GF-D8 (cell line): ENCODE data around the gene ETF1.
"Not testable (repeated sequence)": the region's sequence is repeated elsewhere in the genome, so short reads cannot be mapped to it uniquely, and the experiment has no call there.

Experiments used
- DNase-seq: peaks from one replicate; lab custom pipeline; 2025; lab: John Stamatoyannopoulos, UW

The ETF1 gene

DNA sequence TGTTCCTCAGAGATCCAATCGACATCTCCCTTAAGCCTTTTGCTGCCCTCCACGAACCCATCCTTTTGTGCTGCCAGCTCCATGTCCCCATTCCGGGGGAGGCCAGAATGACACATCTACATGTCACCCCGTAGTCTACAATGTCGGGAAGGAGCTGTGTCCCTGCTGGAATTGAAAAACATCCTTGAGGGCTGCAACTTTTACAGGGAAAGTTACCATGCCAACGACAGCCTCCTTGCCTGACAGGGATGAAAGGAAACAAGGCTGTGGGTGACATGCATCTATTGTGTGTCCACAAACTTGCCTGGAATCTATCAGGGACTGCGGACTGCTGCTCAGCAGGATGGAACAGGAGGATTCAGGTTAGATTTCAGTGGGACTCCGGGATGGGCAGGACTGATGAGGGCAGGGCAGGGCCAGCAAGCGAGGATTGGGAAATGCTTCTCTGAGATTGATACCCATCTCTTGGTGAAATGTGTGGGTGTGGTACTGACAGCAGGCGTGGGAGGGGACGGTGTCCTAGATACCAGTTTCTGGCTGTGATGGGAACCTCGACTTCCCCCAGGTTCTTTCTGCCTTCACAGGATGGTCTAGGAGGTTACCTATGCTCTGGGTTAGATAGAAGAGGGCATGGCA lies 52.3 kb downstream of the ETF1 start:
- DNase-seq: no peak

DNA sequence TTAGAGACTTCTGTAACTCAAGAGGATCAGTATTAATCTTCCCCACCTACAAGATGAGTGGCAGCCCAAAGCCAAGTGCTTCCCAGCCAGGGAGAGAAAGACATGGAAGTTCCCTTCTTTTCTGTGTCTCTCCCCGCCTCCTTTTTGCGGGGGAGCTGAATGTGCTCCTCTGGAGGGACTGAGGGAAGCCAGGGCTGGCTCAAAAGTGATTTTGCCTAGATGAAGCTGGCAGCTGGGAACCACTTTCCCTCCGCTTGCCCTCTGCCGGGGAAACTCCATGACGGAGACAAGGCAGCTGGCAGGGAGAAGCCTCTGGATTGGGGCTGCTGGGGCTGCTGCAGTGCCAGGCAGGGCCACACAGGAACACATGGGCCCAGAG lies 53.4 kb downstream of the ETF1 start:
- no peak for DNase-seq

DNA sequence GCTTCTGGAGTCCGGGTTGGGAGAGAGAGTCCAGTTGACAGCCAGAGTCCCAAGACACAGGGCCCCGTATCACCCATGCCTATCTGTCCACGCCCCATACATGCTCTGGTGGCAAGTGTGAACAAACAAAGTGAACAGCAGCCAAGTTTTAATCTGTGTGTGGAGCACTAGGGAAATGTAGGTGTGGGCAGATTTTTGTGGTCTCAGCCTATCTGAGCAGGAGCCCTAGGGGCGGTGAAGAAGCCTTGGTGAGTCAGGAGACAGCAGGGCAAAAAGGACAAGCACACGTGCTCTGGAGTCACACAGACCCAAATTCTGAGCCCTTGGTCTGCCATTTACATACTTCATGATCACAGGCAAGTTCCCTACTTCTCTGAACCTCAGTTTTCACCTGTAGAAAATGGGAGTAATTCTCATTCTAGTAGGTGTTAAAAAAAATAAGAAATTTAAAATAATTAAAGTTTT lies 54.5 kb downstream of the ETF1 start:
- no peak for DNase-seq

DNA sequence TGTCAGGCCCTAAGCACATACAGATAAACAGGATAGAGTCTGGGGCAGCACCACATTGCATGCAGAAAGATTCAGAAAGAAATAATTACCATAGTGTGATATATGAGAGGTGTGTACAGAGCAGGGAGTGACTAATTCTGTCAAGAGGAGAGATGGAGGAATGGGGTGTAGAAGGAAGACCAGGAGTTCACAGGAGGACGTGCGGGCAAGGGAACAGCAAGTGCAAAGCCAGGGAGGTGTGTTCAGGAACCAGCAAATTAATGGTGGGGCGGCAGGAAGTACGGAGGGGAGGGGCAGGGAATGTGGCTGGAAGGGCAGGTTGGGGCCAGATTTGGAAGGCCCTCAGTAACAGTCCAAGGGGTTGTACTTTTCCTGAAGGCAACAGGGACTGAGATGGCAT lies 60.4 kb downstream of the ETF1 start:
- DNase-seq: no peak

DNA sequence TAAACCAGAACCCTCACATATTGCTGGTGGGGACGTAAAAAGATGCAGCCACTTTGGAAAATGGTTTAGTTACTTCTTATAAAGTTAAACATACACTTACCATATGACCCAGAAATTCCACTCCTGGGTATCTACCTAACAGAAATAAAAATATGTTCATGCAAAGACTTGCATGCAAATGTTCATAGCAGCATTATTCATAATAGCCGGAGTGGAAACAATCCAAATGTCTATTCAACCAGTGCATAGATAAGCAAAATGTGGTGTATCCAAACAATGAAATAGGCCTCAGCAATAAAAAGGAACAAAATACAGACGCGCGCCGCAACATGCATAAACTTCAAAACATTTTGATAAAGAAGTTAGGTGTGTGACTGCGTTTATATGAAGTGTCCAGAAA lies 66.1 kb downstream of the ETF1 start:
- no peak for DNase-seq

DNA sequence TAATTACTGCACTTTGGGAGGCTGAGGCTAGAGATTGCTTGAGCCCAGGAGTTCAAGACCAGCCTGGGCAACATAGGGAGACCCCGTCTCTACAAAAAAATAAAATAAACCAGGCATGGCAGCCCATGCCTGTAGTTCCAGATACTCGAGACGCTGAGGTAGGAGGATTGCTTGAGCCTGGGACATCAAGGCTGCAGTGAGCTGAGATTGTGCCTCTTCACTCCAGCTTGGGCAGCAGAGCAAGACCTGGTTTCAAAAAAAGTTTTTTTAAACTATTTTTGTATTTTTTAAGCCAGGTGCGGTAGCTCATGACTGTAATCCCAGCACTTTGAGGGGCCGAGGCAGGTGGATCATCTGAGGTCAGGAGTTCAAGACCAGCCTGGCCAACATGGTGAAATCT lies 69.9 kb downstream of the ETF1 start:
- DNase-seq: not testable (repeated sequence)

DNA sequence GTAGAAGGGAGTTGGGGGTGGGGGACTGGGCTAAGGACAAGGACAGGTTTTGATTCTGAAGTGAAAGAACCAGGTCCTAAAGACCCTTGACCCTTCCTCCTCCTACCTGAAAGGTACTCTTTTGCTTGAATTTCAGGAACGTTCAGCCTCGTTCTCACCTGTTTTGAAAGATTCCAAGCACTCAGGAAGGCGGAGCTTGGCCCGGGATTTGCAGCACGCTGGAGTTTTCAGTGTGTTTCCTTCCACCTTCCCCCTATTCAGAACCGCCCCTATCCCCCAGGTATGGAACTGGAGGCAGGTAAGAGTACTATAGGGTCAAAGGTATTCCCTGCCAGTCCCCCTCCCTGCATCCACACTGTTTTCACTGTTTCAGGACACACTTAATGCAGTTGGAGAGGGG lies 70.7 kb downstream of the ETF1 start:
- DNase-seq: no peak

DNA sequence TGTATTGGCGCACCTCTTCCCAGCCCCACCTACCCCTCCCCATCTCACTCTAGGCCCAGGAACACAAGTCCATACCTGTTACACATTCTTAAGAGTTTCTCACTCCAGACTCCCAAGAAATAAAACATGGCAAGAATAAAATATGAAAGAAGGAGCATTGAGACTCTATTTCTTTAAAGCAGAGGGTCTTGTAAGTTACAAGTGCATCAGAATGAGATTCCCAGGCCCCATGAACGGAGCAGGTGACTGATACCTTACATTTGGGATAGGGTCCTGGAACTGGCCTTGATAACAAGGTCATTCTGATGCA lies 72.0 kb downstream of the ETF1 start:
- no peak for DNase-seq

DNA sequence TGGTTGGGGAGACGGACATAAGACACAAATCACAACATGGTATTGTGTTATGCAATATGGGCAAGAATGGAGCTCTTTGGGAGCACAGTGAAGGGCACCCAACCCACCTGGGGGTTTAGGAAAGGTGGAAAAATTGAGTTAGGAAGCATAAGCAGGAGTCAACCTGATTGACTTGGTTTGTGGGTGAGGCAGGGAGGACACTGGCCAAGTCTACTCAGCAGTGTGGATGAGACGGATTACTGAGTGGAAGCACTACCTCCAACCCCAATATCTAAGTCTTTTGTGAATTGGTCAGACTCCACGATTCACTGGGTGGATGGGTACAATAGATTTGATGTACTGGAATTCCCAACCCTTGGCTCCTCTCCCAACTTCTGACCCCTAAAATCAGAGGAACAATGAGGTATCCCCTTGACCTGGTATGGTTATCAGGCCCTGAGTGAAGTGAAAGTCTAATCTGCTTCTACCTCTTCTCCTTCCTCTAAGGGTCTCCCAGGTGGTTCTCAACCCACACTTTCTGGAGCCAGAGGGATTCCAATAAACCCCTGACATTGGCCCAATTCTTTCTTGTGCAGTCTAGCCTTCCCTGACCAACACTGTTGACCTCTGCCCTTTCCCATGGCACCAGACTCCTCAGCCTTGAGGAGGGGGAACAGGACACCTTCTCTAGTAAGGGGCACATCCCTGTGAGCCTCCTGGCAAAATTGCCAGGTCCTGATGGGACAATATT lies 72.5 kb downstream of the ETF1 start:
- no peak for DNase-seq

DNA sequence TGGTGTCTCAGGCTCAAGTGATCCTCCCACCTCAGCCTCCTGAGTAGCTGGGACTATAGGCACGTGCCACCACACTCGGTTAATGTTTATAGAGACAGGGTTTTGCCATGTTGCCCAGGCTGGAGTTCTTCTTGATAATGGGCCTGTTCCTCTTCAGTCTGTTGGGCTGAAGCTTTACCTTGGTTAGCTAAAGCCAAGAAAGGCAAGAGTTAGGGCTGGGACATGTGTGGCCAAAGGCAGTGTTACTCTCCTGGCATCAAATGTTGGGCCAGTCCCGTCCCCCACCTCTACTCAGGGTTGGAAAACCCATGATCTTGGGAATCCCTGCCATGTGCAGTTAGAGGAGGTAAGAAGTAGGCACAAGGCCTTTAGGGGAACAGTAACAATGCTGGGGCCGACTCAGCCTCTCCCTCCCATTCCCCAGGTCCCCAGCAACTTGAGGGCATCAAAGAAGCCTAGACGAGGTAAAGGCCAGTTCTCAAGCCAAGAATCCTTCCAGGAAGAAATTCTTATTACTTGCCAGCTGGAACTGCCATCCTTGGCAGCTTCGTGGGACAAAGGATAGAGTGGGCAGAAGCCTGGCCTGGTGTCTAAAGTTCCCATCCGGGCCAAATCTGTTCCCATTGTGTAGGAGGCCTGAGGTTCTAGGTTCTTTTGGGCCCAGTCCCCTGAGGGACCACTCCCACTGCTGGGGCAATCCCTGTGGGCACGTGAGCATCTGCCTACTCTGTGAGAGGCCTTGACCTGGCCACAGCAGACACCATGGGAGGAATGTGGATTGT lies 73.3 kb downstream of the ETF1 start:
- no peak for DNase-seq

DNA sequence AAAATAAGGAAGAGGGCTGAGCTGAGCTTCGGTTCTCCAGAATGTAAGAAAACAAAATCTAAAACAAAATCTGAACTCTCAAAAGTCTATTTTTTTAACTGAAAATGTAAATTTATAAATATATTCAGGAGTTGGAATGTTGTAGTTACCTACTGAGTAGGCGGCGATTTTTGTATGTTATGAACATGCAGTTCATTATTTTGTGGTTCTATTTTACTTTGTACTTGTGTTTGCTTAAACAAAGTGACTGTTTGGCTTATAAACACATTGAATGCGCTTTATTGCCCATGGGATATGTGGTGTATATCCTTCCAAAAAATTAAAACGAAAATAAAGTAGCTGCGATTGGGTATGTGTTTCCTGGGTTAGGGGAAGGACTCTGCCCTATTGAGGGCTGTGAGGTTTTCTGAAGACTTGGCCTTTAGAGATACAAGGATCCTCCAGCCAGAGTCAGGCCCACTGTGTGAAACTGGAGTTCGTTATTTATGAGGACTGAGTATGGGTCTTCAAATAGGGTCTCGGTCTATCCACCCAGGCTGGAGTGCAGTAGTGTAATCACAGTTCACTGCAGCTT lies 74.0 kb downstream of the ETF1 start:
- DNase-seq: no peak

DNA sequence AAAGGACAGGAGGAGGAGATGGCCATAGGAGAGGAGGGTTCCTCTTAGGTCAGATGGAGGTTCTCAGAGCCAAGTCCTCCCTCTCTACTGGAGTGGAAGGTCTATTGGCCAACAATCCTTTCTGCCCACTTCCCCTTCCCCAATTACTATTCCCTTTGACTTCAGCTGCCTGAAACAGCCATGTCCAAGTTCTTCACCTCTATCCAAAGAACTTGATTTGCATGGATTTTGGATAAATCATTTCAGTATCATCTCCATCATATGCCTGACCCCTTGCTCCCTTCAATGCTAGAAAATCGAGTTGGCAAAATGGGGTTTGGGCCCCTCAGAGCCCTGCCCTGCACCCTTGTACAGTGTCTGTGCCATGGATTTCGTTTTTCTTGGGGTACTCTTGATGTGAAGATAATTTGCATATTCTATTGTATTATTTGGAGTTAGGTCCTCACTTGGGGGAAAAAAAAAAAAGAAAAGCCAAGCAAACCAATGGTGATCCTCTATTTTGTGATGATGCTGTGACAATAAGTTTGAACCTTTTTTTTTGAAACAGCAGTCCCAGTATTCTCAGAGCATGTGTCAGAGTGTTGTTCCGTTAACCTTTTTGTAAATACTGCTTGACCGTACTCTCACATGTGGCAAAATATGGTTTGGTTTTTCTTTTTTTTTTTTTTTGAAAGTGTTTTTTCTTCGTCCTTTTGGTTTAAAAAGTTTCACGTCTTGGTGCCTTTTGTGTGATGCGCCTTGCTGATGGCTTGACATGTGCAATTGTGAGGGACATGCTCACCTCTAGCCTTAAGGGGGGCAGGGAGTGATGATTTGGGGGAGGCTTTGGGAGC lies 74.7 kb downstream of the ETF1 start:
- no peak for DNase-seq

DNA sequence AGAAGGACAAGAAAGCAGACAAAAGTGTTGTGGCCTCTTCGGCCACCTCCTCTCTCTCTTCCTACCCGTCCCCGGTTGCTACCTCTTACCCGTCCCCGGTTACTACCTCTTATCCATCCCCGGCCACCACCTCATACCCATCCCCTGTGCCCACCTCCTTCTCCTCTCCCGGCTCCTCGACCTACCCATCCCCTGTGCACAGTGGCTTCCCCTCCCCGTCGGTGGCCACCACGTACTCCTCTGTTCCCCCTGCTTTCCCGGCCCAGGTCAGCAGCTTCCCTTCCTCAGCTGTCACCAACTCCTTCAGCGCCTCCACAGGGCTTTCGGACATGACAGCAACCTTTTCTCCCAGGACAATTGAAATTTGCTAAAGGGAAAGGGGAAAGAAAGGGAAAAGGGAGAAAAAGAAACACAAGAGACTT lies 75.3 kb downstream of the ETF1 start:
- no peak for DNase-seq

DNA sequence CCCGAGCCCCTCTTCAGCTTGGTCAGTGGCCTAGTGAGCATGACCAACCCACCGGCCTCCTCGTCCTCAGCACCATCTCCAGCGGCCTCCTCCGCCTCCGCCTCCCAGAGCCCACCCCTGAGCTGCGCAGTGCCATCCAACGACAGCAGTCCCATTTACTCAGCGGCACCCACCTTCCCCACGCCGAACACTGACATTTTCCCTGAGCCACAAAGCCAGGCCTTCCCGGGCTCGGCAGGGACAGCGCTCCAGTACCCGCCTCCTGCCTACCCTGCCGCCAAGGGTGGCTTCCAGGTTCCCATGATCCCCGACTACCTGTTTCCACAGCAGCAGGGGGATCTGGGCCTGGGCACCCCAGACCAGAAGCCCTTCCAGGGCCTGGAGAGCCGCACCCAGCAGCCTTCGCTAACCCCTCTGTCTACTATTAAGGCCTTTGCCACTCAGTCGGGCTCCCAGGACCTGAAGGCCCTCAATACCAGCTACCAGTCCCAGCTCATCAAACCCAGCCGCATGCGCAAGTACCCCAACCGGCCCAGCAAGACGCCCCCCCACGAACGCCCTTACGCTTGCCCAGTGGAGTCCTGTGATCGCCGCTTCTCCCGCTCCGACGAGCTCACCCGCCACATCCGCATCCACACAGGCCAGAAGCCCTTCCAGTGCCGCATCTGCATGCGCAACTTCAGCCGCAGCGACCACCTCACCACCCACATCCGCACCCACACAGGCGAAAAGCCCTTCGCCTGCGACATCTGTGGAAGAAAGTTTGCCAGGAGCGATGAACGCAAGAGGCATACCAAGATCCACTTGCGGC lies 75.9 kb downstream of the ETF1 start:
- no peak for DNase-seq

DNA sequence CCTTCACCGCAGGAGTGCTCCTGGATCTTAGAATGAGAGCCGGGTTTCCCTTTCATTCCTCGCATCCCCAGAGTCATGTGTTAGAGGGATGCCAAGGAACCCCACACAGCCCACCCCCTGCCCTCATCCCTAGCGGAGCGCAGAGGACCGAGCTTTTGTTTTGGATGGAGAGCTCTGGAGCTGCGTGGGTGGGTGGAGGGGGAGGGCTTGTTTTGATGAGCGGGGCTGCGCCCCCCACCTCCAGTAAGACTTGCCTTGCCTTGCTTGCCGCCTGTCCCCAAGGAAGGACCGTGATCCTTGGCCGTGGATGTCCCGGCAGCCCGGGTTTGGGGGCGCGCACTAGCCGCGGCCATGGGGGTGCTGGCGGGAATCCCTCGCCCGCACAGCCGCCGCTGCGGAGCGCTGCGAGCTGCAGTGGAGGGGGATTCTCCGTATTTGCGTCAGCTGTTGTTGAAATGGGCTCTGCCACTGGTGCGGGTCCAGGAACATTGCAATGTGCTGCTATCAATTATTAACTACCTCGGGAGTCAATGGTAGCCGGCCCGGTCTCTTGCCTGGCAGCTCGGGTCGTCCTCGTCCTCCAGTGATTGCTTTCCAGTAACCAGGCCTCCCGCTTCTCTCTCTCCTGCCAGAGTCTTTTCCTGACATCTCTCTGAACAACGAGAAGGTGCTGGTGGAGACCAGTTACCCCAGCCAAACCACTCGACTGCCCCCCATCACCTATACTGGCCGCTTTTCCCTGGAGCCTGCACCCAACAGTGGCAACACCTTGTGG lies 76.7 kb downstream of the ETF1 start:
- DNase-seq: no peak

DNA sequence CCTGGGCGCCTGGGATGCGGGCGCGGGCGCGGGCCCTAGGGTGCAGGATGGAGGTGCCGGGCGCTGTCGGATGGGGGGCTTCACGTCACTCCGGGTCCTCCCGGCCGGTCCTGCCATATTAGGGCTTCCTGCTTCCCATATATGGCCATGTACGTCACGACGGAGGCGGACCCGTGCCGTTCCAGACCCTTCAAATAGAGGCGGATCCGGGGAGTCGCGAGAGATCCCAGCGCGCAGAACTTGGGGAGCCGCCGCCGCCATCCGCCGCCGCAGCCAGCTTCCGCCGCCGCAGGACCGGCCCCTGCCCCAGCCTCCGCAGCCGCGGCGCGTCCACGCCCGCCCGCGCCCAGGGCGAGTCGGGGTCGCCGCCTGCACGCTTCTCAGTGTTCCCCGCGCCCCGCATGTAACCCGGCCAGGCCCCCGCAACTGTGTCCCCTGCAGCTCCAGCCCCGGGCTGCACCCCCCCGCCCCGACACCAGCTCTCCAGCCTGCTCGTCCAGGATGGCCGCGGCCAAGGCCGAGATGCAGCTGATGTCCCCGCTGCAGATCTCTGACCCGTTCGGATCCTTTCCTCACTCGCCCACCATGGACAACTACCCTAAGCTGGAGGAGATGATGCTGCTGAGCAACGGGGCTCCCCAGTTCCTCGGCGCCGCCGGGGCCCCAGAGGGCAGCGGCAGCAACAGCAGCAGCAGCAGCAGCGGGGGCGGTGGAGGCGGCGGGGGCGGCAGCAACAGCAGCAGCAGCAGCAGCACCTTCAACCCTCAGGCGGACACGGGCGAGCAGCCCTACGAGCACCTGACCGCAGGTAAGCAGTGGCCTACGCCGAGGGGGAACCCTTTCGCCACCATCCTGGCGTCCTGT lies 77.5 kb downstream of the ETF1 start, which contains the start of gene EGR1:
Gene EGR1, plus strand, starts transcription at position 219 of the 864 bp plus-strand sequence. Its CDS starts 283 bp downstream, at position 502.
- DNase-seq: peak; percentile 50

DNA sequence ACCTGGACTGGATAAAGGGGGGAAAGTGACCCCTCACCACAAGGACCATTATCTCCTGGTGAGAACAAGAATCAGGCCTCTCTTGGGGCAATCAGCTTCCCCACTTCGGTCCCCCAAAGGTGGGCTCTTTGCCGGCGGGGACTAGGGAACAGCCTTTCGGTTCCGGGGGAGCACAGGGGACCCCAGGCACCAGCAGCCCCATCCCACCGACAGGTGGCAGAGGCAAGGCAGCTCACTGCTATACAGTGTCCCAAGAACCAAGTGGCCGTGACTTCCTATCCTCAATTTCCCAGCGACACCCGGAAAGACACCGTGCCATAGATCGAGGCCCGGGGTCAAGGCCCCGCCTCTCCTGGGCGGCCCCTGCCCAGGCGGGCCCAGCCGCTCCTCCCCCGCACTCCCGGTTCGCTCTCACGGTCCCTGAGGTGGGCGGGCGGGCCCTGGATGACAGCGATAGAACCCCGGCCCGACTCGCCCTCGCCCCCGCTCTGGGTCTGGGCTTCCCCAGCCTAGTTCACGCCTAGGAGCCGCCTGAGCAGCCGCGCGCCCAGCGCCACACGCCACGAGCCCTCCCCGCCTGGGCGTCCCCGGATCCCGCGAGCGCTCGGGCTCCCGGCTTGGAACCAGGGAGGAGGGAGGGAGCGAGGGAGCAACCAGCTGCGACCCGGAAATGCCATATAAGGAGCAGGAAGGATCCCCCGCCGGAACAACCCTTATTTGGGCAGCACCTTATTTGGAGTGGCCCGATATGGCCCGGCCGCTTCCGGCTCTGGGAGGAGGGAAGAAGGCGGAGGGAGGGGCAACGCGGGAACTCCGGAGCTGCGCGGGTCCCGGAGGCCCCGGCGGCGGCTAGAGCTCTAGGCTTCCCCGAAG lies 78.4 kb downstream of the ETF1 start:
- peak; percentile 79 for DNase-seq

DNA sequence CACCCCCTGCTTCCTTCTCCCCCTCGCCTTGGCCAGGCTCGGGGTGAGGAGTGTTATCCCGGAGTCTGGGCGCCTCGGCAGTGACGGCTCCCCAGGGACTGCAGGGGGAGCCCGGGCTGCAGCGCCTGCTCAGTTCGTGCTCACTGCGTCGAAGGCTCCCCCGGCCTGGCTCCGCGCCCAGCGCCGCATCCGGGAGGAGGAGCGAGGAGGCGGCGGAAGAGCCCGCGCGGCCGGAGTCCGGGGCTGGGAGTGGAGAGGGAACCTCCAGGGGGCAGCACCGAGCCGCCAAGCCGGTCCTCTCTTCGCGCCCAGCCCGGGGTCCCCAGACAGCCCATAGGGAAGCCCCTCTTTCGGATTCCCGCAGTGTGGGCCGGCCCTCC lies 79.0 kb downstream of the ETF1 start:
- peak; percentile 76 for DNase-seq
